GM12878 (cell line): Measurements from ENCODE around the gene ABCC1. TPM values are rescaled to one million over a fixed set of nuclear protein-coding genes. Genes with fewer than 3 reads are reported as not detected.

Experiments used
- ATAC-seq: fragments of 200-7000 bp; cut with Tn5 transposase; 3 replicates; pipeline ENCODE4 v1.9.1; 2020; ENCODE audit warnings: mild to moderate bottlenecking, moderate library complexity
- BruUV-seq: library from RNA; stranded (reverse); fragments of 400-500 nt; replicated peaks from 2 replicates; lab custom pipeline; 2021; lab: Mats Ljungman, UMichigan
- CTCF ChIA-PET: fragments of 300-600 bp; sonication (Branson Sonifier 250); formaldehyde crosslinking; extraction: SDS; loops from one replicate; lab custom pipeline; 2021; ENCODE audit warnings: inconsistent platforms; lab: Yijun Ruan, JAX
- POLR2A ChIA-PET: fragments of 350-600 bp; formaldehyde crosslinking; extraction: SDS; loops from one replicate; lab custom pipeline; 2021; ENCODE audit warnings: inconsistent platforms; lab: Charles Lee
- RAD21 ChIA-PET: fragments of 300-600 bp; sonication (Branson Sonifier 250); formaldehyde crosslinking; loops from one replicate; lab custom pipeline; 2023; ENCODE audit warnings: antibody characterized with exemption; ENCODE audit not compliant: unreplicated experiment; lab: Charles Lee
- SMC1A ChIA-PET: fragments of 300-600 bp; sonication (Branson Sonifier 250); formaldehyde crosslinking; loops from one replicate; lab custom pipeline; 2023; ENCODE audit not compliant: unreplicated experiment, uncharacterized antibody; lab: Charles Lee
- DNase-seq: peaks from one replicate; pipeline ENCODE4 v3.0.0-alpha.2; 2011; ENCODE audit warnings: low read depth, low spot score
- FAIRE-seq: peaks from 3 replicates; lab custom pipeline; 2011; peaks lifted over from hg19 to GRCh38; lab: Jason Lieb, UNC
- H2AFZ ChIP-seq: 2 replicates; pipeline ENCODE4 v1.6.0; 2011; ENCODE audit warnings: low read depth, low read length, control low read depth; ENCODE audit not compliant: control insufficient read depth
- H3K27ac ChIP-seq: 2 replicates; pipeline ENCODE4 v1.5.1; 2011; ENCODE audit warnings: control low read depth; ENCODE audit not compliant: control insufficient read depth, insufficient read depth
- H3K27me3 ChIP-seq, 2 experiments: replicated peaks in 1 of 2; 2 replicates each; pipeline versions ENCODE4 v1.6.0 to v1.6.1; 2011; ENCODE audit warnings: low read length in 1 of 2; ENCODE audit not compliant: control insufficient read depth in 2 of 2, insufficient read depth in 2 of 2
- H3K36me3 ChIP-seq, 2 experiments: 2 replicates each; pipeline ENCODE4 v1.5.1; 2011; ENCODE audit warnings: low read length in 1 of 2; ENCODE audit not compliant: control insufficient read depth in 2 of 2, insufficient read depth in 2 of 2
- H3K4me1 ChIP-seq: 2 replicates; pipeline ENCODE4 v1.6.1; 2011; ENCODE audit warnings: mild to moderate bottlenecking, low read length, moderate library complexity, mixed read lengths; ENCODE audit not compliant: control insufficient read depth, insufficient read depth
- H3K4me2 ChIP-seq: 2 replicates; pipeline ENCODE4 v1.6.0; 2011; ENCODE audit warnings: control low read depth; ENCODE audit not compliant: control insufficient read depth, insufficient read depth
- H3K4me3 ChIP-seq: fragments of 200-600 bp; sonication (generic); 2 replicates; pipeline ENCODE4 v1.5.1; 2016
- H3K79me2 ChIP-seq: 2 replicates; pipeline ENCODE4 v1.6.0; 2011; ENCODE audit warnings: low read length; ENCODE audit not compliant: control insufficient read depth, insufficient read depth
- H3K9ac ChIP-seq: 2 replicates; pipeline ENCODE4 v1.8.0; 2011; ENCODE audit warnings: low read length, control low read depth, mixed read lengths; ENCODE audit not compliant: control insufficient read depth, insufficient read depth
- H3K9me3 ChIP-seq: replicated peaks from 3 replicates; pipeline ENCODE4 v1.5.1; 2011; ENCODE audit warnings: mild to moderate bottlenecking, low read length; ENCODE audit not compliant: control insufficient read depth, insufficient read depth
- H4K20me1 ChIP-seq: 2 replicates; pipeline ENCODE4 v1.6.0; 2011; ENCODE audit not compliant: control insufficient read depth, insufficient read depth
- CTCF ChIP-seq, 3 experiments: IDR thresholded peaks in 2 of 3; conservative IDR thresholded peaks in 1 of 3; 2 replicates each; pipeline ENCODE4 v1.5.1; 2011; ENCODE audit warnings: low read depth in 3 of 3, low read length in 3 of 3, mild to moderate bottlenecking in 3 of 3, control low read depth in 2 of 3, moderate library complexity in 2 of 3, inconsistent platforms in 1 of 3, mixed read lengths in 1 of 3; ENCODE audit not compliant: control insufficient read depth in 2 of 3, insufficient read depth in 1 of 3; ENCODE audit errors: extremely low read depth in 1 of 3
- DPF2 ChIP-seq: fragments of 450-650 bp; IDR thresholded peaks from 2 replicates; pipeline ENCODE4 v1.6.1; 2017; ENCODE audit warnings: mild to moderate bottlenecking
- HDAC6 ChIP-seq: fragments of 200-600 bp; sonication (generic); IDR thresholded peaks from one replicate; pipeline ENCODE4 v1.8.0; 2017; ENCODE audit warnings: antibody characterized with exemption; ENCODE audit not compliant: unreplicated experiment
- IRF4 ChIP-seq: IDR thresholded peaks from 2 replicates; pipeline ENCODE4 v1.6.1; 2011; ENCODE audit warnings: low read depth, low read length
- KAT2A ChIP-seq: conservative IDR thresholded peaks from 2 replicates; pipeline ENCODE4 v1.6.1; 2011; ENCODE audit warnings: low read depth, low read length; ENCODE audit not compliant: control insufficient read depth
- KDM1A ChIP-seq: fragments of 200-600 bp; sonication (generic); IDR thresholded peaks from 2 replicates; pipeline ENCODE4 v1.6.1; 2016; ENCODE audit warnings: borderline replicate concordance
- MEF2B ChIP-seq: fragments of 450-650 bp; IDR thresholded peaks from 2 replicates; pipeline ENCODE4 v1.6.1; 2018; ENCODE audit warnings: mild to moderate bottlenecking, moderate library complexity; ENCODE audit not compliant: partially characterized antibody, poor library complexity, severe bottlenecking
- NBN ChIP-seq: fragments of 450-650 bp; IDR thresholded peaks from 2 replicates; pipeline ENCODE4 v1.6.1; 2016
- NFXL1 ChIP-seq: fragments of 450-650 bp; IDR thresholded peaks from 2 replicates; pipeline ENCODE4 v1.6.1; 2017; ENCODE audit warnings: antibody characterized with exemption, mild to moderate bottlenecking, borderline replicate concordance
- NRF1 ChIP-seq: conservative IDR thresholded peaks from 2 replicates; pipeline ENCODE4 v1.6.1; 2011; ENCODE audit warnings: mild to moderate bottlenecking, low read depth, low read length, improper control_type of control experiment
- RAD51 ChIP-seq: fragments of 450-650 bp; IDR thresholded peaks from 2 replicates; pipeline ENCODE4 v1.6.1; 2016; ENCODE audit warnings: moderate library complexity, mild to moderate bottlenecking, inconsistent platforms
- RCOR1 ChIP-seq: conservative IDR thresholded peaks from 2 replicates; pipeline ENCODE4 v1.6.1; 2012; ENCODE audit warnings: low read depth, low read length, improper control_type of control experiment
- SIN3A ChIP-seq: IDR thresholded peaks from 2 replicates; pipeline ENCODE4 v1.6.1; 2012; ENCODE audit warnings: low read depth, low read length, improper control_type of control experiment
- SMAD1 ChIP-seq: fragments of 450-650 bp; IDR thresholded peaks from 2 replicates; pipeline ENCODE4 v1.6.1; 2018; ENCODE audit warnings: mild to moderate bottlenecking, low read depth; ENCODE audit not compliant: partially characterized antibody
- SMAD5 ChIP-seq: IDR thresholded peaks from 2 replicates; pipeline ENCODE4 v1.6.1; 2016; ENCODE audit warnings: antibody characterized with exemption, low read depth
- SMC3 ChIP-seq: IDR thresholded peaks from 2 replicates; pipeline ENCODE4 v1.6.1; 2011; ENCODE audit warnings: low read length, improper control_type of control experiment, borderline replicate concordance
- TCF3 ChIP-seq: IDR thresholded peaks from 2 replicates; pipeline ENCODE4 v1.6.1; 2012; ENCODE audit warnings: low read depth, mild to moderate bottlenecking, low read length, borderline replicate concordance; ENCODE audit not compliant: insufficient read depth
- ZNF274 ChIP-seq: IDR thresholded peaks from one replicate; pipeline ENCODE4 v1.8.0; 2011; ENCODE audit not compliant: insufficient read length, insufficient read depth
- ZNF622 ChIP-seq: fragments of 450-650 bp; IDR thresholded peaks from 2 replicates; pipeline ENCODE4 v1.6.1; 2017; ENCODE audit warnings: mild to moderate bottlenecking, inconsistent platforms
- WGBS: methylation state at CpG from one replicate; pipeline ENCODE4 v1.1.6; 2016; ENCODE audit warnings: low lambda C conversion rate; ENCODE audit not compliant: insufficient replicate concordance, insufficient coverage; ENCODE audit errors: missing lambda C conversion rate; 5-methylcytosine and 5-hydroxymethylcytosine counted together
- in situ Hi-C: fragments of 300-500 bp; cut with MboI; formaldehyde crosslinking; loops from 9 replicates; pipeline ENCODE4 v1.14.3; 2018; ENCODE audit warnings: mixed read lengths
- intact Hi-C: fragments of 100-400 bp; cut with micrococcal nuclease; formaldehyde crosslinking; loops from one replicate; pipeline ENCODE4 v1.14.2; 2022; ENCODE audit not compliant: unreplicated experiment
- polyA plus RNA-seq, 11 experiments: library from polyadenylated mRNA; depleted of rRNA in 4 of 11; unstranded in 6 of 11; stranded (reverse) in 5 of 11; fragments of >200 nt; fragmentation: Nextera tagmentation in 4 of 11; fragmentation: Illumina TruSeq in 1 of 11; extraction: Ambion mirVana in 4 of 11; extraction: Trizol in 1 of 11; gene quantifications; 1 replicate in 1 of 11; 2 replicates in 10 of 11; pipeline versions ENCODE4 v1.2.1 to v1.2.3, GENCODE V29; 2011 to 2016; ENCODE audit warnings: inconsistent platforms in 2 of 11, missing spikeins in 2 of 11, low read depth in 1 of 11
- total RNA-seq, 4 experiments: library from RNA; depleted of rRNA in 3 of 4; stranded (reverse); fragments of >200 nt in 3 of 4; fragmentation: Illumina TruSeq in 1 of 4; extraction: Trizol in 1 of 4; gene quantifications; 2 replicates each; pipeline versions ENCODE4 v1.2.1 to v1.2.3, GENCODE V29; 2013 to 2021

ABCC1 gene
- total and polyA plus RNA-seq, 10 of the 15 experiments (the other 5 are each of a cell fraction or from before 2014, with no cell fraction given), result 3.2 to 44.6 (median 14.5) TPM

GRCh38 chr16:15900357-15900756, 49.1 kb upstream of the ABCC1 start (continued):
- TF ChIP-seq ZNF274 (no peak), IRF4 (no peak), SIN3A (no peak), MEF2B (no peak), TCF3 (no peak), NRF1 (no peak), KAT2A (no peak), CTCF (IDR thresholded peaks at IDR 0.05 in 2 of 3, conservative IDR thresholded peaks at IDR 0.05 in 1 of 3; ENCODE audit: control insufficient read depth in 2 of 3, extremely low read depth in 1 of 3, insufficient read depth in 1 of 3, low read depth in 3 of 3, low read length in 3 of 3) (no peak)

GRCh38 chr16:15900901-15901500, 48.4 kb upstream of the ABCC1 start:
- TF ChIP-seq ZNF622 (no peak), SMC3 (no peak), CTCF (IDR thresholded peaks at IDR 0.05 in 2 of 3, conservative IDR thresholded peaks at IDR 0.05 in 1 of 3; ENCODE audit: control insufficient read depth in 2 of 3, extremely low read depth in 1 of 3, insufficient read depth in 1 of 3, low read depth in 3 of 3, low read length in 3 of 3) (no peak), RAD51 (no peak), DPF2 (no peak), SMAD1 (no peak), NBN (no peak), KDM1A (no peak), HDAC6 (no peak), SMAD5 (no peak), NFXL1 (no peak), RCOR1 (no peak)
- no peaks in the 10 kb centered on the region for H3K9me3 ChIP-seq
- SMC1A ChIA-PET, result interaction anchor here (1.4 kb wide), 1 partner anchor 58 kb away, joined by 5 read pairs; no protein-coding TSS in a partner anchor
- 80% methylated on average over 6 of the region's 6 CpGs for WGBS
- no peak overlapping the region for H3K4me3 ChIP-seq
- no peaks in the 10 kb centered on the region for H3K79me2 ChIP-seq
- ATAC-seq, result no peak
- no peak for DNase-seq
- H3K36me3 ChIP-seq, result no peaks in the 10 kb centered on the region
- no peak overlapping the region for H3K9ac ChIP-seq
- POLR2A ChIA-PET, result no interaction called here
- no peaks in the 10 kb centered on the region for H4K20me1 ChIP-seq
- intact Hi-C loops (no loop called here), in situ Hi-C loops (no loop called here)
- RAD21 ChIA-PET, result no interaction called here
- FAIRE-seq, result no peak
- H3K27ac ChIP-seq, result no peak overlapping the region
- no peak overlapping the region for H3K4me2 ChIP-seq
- H2AFZ ChIP-seq, result no peak overlapping the region
- CTCF ChIA-PET, result no interaction called here
- peaks cover 37% of the 10 kb centered on the region for H3K4me1 ChIP-seq
- H3K27me3 ChIP-seq, result no peaks in the 10 kb centered on the region
- no TSS peak for BruUV-seq
